HG02885 (cell line): Measurements from ENCODE around the gene KRT78.

Experiments used
- ATAC-seq: cut with Tn5 transposase; IDR thresholded peaks from one replicate; pipeline ENCODE4 v1.9.1; 2021; ENCODE audit warnings: mild to moderate bottlenecking; ENCODE audit not compliant: unreplicated experiment, poor library complexity

The KRT78 gene

DNA sequence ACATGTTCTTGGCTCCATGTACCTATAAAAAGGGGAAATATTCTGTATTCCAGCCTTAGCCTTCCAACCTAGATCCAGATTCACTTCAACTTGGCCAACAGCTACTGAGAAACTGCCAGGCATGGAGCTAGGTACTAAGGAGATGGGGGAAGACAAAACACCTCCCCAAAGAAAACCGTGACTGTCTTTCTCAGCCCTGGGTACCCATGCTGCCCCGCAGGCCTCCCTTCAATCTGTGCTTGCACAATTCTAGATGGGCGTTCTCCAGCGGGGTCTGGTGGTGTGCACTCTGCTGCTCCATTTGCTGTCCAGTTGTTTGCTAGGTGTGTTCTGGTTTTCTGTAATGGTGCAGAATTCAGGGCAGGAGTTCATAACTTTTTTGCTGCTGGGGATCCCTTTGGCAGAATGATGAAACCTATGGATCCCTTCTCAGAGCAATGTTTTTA lies 34.1 kb downstream of the KRT78 start:
- no peak for ATAC-seq

DNA sequence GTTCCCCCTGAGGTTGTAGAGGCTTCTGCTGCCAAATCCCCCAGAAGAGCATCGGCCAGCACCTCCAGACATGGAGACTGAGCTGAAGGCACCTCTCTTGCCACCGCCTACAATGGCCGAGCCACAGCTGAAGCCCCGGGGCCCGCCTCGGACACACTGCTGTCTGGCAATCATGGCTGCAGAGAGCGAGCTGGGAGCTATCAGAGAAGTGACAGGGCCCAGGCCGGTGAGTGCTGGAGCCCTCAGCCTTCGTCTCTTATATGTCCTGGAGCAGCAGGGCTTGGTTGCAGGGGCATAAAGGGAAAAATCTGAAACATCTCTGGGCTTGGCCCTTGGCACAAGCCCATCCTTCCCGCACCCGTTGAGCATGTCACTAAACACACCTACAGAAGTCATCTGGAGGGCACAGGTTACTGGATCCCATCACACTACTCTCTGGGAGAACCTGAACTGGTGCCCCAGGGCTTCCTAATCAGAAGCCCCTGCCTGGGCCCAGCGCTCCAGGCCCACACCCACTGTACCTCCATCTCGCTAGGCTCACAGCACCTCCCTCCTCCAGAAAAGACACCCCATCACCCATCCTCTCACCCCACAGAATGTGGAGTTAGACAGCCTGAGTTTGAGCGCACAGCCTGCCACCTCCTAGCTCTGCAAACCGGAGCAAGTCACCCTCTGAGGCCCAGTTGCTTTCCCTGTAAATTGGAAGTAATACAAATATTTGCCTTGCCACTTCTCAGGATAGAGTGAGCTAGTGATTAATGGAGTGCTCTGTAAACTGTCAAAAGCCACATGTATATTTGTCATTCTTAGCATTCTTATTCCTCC lies 34.7 kb downstream of the KRT78 start, which contains the start of gene KRT4:
KRT4 (minus strand) TSS at position 232 of the 825 bp plus-strand sequence; CDS start at position 174, 58 bp downstream.
- no peak for ATAC-seq

- ATAC-seq, result no peak
These were observed 35.5 kb downstream of the KRT78 start for GRCh38 chr12:52813203-52813819.

- ATAC-seq, result no peak
These were observed 36.0 kb downstream of the KRT78 start for GRCh38 chr12:52812749-52813148.

DNA sequence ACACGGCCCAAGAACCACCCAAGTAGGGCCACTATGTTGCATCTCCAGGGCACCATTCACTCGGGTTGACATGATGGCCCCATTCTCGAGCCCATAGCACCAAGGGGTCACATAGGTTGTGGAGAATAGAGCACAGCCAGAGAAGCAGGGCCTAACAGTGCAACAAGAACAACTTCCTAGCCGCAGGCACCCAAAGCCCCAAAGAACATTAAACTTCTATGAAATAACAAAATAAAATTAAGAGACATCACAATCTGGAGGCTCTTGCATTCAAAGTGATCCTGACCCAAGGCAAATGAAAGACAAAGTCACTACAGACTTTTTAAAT lies 36.8 kb downstream of the KRT78 start:
- ATAC-seq, result no peak

GRCh38 chr12:52811191-52812072 lies 37.4 kb downstream of the KRT78 start:
- no peak for ATAC-seq

GRCh38 chr12:52810554-52810953 lies 38.2 kb downstream of the KRT78 start:
- no peak for ATAC-seq

DNA sequence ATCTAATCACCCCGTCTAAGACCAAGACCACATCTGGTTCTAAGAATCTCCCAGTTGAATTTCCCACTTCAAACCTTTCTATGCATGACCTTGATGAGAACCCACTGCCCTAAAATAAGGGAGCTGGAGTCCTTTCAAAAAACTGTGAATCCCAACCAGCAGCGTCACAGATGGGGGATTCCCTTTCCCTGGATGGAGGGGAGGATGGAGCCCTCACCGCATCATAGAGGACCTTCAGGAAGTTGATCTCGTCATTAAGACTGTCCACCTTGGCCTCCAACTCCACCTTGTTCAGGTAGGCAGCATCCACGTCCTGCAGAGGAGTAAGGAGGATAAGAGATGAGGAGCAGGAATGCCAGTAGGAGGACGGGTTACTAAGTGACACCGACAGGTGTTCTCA lies 39.6 kb downstream of the KRT78 start:
- no peak for ATAC-seq

DNA sequence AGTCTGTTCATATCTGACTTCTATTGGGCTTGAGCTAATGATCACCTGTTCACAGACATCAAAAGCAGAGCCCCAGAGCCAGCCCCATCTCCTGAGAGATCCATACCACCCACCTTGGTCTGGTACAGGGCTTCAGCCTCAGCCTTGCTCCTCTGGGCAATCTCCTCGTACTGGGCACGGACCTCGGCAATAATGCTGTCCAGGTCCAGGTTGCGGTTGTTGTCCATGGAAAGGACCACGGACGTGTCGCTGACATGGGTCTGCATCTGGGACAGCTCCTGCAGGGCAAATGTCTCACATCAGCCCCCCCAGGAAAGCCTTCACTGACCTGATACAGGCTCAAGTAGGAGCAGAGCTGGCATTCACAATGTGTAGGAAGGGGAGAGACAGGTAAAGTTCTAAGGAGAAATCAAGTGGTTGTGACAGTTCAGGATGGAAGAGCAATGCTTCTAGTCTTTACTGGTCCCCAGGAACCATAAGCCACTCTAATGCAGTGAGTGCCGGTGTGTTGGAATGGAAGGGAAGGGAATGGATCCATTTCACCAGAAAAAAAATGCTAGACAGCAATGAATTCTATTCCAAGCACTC lies 40.1 kb downstream of the KRT78 start:
- no peak for ATAC-seq

DNA sequence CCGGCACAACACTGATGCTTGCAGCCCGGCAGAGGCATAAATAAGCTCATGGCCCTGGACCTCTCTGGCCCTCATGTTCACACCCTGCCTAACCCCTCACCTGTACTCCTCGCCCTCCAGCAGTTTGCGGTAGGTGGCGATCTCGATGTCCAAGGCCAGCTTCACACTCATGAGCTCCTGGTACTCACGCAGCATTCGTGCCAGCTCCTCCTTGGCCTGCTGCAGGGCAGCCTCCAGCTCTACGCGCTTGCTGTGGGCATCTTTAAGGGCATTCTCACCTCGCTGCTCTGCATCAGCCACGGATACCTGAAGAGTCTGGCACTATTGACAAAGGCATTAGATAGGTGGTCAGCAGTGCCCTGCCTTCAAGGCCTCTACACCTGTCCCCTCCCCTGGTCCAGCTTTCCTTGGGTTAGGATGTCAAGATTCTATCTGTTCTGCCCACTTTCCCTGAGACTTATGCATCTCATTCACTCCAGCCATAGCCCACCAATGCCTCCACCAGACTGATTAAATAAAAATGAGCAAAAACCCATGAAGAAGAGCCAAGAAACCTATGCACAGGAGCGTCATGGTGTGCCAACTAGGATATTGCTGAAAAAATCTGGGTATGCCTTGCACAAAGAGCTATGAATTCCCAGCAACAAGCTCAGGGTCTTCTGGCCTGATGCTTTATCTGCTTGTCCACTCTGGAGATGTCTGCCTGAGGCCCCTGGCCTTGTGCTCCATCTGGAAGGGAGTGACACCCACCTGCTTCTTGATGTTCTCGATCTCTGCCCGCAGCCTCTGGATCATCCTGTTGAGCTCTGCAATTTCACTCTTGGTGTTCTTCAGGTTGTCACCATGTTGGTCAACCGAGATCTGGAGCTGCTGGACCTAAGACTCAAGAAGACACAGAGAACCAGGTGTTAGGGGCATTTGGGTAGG lies 41.0 kb downstream of the KRT78 start:
- ATAC-seq, result no peak

DNA sequence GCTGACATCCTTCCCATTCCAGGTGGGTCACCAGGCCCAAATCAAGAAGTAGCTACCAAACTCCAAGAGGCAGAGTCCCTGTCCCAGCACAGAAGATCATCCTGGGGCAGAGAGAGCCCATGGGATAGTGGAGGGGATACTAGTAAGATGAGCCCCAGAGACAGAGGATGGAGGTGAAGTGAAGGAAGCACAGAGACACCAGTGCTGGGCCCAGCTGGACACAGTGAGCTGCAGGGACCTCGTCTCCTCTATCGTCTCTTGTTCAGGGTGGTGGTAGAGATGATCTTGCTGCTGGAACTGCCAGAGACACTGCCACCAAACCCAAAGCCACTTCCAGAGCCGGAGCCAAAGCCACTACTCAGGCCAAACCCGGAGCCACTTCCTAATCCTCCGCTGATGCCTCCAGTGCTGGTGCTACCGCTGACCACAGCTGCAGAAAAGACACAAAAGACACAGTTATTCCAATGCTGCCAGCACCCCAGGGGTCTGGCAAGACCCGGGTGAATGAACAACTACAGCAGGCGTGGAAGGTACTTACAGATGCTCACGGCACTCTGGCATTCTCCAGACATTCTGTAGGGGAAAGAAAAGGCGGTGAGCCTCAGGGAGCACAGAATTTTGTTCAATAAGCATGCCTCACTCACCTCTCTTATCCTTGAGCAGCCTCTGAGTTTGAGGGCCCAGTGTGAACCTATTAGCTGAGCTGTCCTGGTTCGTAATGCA lies 41.8 kb downstream of the KRT78 start:
- no peak for ATAC-seq

DNA sequence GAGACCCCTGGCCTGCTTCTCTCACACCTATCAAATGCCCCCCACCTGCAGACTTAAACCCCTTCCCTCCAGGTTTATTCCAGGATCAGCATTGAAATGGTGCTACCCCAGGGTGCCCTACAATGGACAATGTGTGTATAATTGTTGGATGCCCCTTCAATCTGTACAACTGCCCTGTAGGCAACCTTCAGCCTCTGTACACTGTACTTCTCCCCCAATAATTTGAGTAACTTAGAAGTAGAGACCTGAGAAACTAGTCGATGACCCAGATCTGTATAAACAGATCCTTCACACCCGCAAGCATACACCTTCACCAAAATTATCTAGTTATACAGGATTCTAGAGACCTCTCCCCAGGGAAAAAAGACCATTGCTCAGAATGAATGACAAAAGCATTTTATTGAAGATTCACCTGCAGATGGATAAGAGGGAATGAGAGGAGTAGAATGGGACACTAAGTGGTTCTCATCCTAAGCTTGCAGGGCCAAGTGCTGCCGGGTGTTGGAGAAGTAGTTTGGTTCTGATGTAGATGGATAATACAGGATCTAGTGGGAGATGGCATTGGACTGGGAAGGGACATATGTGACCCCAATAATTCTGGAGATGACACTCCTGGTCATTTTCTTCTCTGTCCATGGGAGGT lies 42.5 kb downstream of the KRT78 start:
- ATAC-seq, result no peak

DNA sequence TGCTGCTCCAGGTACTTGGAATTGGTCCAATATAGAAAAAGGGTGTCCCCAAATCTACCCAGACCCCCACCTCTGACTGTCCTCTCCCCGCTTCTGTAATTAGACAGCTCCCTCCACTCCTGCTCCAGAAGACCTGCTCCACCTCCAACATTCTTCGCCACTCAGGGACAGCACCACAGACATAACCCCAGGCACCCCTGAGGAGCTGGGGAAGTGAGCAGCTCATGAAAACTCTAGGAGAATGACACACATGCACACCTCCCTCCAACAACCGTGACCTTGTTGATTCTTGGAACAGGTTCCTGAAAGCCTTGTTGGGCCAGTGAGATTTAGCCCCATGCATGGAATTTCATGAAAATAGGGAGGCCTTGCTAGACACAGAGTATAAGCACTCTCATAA lies 43.1 kb downstream of the KRT78 start:
- no peak for ATAC-seq

DNA sequence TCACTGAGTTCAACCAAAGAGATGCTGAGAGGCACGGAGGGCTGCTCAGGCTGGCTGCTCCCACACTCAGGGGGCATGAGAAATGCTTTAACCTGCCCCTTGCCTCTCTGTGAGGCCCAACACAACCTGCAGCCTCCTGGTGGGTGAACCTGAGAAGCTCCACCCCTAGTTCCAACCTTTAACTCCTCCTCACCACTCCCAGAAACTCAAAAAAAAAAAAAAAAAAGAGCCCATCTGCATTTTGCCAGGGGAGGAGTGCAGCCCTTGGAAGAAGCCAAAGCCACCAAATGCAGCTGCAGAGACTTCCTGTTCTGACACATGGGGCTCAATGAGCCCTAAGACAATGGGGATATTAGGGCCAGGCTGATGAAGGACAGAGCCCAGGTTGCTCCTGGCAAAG lies 43.8 kb downstream of the KRT78 start:
- no peak for ATAC-seq

DNA sequence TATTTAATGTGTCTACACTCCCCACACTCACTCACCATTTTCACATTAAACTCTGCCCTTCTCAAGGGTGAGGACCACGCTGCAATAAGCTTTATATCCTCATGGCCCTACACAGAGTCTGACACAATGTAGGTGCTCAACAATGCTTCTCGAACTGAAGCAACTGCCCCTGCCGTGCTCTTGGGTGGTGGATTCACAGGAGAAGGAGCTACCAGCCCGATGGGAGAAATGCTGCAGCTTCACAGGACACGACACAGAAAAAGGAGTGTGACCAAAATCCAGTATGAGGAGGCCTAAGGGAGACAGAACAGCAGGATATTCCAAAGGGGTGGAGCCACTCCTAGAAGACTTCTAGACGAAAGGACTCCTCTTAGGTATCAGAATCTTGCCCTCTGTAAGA lies 46.4 kb downstream of the KRT78 start:
- no peak for ATAC-seq

DNA sequence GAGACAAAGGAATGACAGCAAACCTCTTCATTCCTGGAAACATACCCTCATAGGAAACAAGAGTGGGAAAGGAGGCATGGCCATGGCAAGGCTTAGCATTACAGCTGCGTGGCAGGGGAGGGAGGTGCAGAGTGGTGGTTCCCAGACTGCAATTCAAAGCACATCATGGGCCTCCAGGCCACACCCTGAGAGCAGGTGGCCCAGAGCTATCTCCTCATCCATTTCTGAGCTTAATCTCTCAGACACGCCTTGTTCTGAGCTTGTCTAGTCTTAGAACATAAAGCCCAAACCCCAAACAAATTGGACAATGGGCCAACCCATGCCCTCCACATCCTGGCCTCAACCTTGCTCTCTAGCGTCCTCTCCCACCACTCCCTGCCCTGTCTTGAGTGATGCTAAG lies 47.0 kb downstream of the KRT78 start:
- no peak for ATAC-seq

DNA sequence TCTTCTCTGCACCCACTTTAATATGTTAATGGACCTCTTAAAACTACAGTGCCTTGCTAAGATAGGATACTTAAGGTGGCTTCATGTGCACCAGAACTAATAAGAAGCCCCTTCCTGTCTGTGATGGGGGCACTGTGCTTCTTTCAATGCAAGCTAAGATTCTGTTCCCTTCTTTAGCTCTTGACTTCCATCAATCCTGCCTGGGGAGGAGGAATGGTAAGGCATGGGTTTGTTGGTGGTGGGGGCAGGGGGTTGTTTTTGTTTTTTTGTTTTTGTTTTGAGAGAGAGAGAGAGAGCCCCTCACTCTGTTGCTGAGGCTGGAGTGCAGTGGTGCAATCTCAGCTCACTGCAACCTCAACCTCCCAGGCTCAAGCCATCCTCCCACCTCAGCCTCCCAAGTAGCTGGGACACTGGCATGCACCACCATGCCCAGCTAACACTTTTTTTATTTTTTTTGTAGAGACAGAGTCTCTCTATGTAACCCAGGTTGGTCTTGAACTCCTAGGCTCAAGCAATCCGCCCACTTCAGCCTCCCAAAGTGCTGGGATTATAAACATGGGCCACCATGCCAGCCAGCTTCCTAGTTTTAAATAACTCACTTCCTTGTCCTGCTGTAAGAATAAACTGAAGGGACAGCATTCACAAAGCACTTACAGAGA lies 48.4 kb downstream of the KRT78 start:
- ATAC-seq, result no peak
